ENCODE data around the gene RPLP2.

RPLP2 gene

DNA sequence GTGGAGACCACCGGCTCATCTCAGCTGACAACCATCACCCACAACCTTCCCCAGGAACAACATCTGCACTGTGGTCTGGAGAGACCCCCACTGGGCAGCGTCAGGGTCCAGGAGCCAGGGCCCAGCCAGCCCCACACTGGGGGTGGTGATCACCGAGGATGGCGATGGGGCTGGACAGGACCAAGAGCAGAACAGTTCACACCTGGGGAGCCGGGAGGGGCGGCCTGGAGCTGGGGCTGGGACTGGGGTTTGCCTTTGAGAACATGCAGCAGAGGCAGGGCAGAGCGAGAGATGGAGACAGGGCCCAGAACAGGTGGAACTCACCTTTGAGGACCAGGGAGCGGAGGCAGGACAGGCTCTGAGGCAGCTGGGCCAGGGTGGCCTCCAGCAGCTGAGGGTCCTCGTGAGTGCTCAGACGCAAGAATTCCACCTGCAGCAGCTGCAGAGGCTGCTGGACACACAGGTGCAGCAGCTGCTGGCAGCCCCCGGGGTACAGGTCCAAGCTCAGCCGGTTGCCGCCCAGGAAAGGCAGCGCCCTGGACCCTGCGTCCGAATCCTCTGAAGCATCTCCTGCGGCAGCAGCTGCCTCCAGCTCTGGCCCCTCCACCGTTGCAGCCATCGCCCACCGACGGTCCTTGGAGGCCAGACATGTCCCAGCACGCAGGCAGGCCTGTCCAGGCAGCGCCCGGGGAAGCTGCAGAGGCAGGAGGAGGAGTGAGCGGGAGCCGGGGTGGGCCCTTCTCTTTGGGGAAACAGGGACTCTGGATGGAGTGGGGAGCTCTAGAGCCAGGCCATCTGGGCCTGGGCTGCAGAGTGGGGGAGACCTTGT, 5.8 kb upstream of the RPLP2 start:
- no peak for DNase-seq (ENCODE audit: low read depth)

- no peak for DNase-seq (ENCODE audit: low read depth)
Measured at GRCh38 chr11:804599-804964, 5.2 kb upstream of the RPLP2 start.

- no peak for DNase-seq (ENCODE audit: low read depth)
Measured at GRCh38 chr11:808427-809286, 1.1 kb upstream of the RPLP2 start.

- no peak for DNase-seq (ENCODE audit: low read depth)
Measured at GRCh38 chr11:810040-810567, 337 bp downstream of the RPLP2 start.

GRCh38 chr11:811446-812245, 1.9 kb downstream of the RPLP2 start:
- no peak for DNase-seq (ENCODE audit: low read depth)

- no peak for DNase-seq (ENCODE audit: low read depth)
Measured at GRCh38 chr11:812390-812789, 2.6 kb downstream of the RPLP2 start.

DNA sequence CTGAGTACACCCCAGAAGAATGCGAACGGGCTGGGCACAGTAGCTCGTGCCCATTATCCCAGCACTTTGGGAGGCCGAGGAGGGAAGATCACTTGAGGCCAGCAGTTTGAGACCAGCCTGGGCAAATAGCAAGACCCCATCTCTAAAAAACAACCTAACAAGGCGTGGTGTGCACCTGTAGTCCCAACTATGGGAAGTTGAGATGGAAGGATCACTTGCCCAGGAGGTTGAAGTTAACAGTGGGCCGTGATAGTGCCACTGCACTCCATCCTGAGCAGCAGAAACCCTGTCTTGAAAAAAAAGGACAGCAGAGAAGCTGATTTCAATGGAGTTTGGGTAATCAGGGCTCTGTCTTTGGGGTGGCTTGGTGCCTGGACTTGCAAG, 3.3 kb downstream of the RPLP2 start:
- no peak for DNase-seq (ENCODE audit: low read depth)

- no peak for DNase-seq (ENCODE audit: low read depth)
Measured at GRCh38 chr11:813456-814096, 3.8 kb downstream of the RPLP2 start.

GRCh38 chr11:815675-816432, 6.1 kb downstream of the RPLP2 start:
- no peak for DNase-seq (ENCODE audit: low read depth)

GRCh38 chr11:816433-816779, 6.6 kb downstream of the RPLP2 start:
- no peak for DNase-seq (ENCODE audit: low read depth)

DNA sequence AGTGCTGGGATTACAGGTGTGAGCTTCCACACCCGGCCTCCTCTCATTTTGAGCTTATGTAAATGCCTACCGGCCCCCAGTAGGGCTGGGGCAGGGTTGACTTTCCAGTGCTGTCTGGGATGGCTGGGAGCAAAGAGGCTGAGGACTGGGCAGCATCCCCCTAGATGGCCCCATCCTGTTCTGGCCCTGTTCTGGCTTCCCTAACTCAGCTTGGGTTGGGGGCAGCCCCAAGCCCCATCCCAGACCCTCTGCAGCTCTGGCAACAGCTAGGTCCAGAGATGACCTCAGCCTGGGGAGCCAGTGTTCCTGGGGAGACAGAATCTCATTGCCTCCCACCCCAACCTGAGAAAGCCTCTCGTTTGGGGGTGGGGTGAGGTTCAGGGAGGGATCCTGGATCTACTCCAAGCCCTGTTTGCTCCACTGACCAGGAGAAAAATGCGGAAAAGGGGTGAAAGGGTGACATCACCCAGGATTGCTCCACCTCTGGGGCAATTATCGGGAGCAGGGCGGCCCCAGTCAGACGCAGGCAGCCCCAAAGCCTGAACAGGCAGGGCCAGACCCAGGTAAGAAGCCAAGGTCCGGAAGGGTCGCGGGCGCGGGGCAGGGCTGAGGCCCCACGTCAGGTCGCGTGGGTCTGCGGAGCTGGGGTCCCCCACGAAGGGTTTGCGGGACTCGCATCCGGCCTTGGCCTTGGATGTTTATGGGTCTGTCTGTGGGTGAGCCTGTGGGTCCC, 8.8 kb downstream of the RPLP2 start, which contains the start of gene PNPLA2:
Gene PNPLA2, plus strand, starts transcription at position 519 of the 733 bp plus-strand sequence. CDS start 805 bp downstream, outside the sequence.
- DNase-seq (ENCODE audit: low read depth): no peak

- DNase-seq (ENCODE audit: low read depth): peak; percentile 84
Measured at GRCh38 chr11:819129-819931, 9.6 kb downstream of the RPLP2 start.

- peak; percentile 86 for DNase-seq (ENCODE audit: low read depth)
Measured at GRCh38 chr11:819943-820649, 10.3 kb downstream of the RPLP2 start.

DNA sequence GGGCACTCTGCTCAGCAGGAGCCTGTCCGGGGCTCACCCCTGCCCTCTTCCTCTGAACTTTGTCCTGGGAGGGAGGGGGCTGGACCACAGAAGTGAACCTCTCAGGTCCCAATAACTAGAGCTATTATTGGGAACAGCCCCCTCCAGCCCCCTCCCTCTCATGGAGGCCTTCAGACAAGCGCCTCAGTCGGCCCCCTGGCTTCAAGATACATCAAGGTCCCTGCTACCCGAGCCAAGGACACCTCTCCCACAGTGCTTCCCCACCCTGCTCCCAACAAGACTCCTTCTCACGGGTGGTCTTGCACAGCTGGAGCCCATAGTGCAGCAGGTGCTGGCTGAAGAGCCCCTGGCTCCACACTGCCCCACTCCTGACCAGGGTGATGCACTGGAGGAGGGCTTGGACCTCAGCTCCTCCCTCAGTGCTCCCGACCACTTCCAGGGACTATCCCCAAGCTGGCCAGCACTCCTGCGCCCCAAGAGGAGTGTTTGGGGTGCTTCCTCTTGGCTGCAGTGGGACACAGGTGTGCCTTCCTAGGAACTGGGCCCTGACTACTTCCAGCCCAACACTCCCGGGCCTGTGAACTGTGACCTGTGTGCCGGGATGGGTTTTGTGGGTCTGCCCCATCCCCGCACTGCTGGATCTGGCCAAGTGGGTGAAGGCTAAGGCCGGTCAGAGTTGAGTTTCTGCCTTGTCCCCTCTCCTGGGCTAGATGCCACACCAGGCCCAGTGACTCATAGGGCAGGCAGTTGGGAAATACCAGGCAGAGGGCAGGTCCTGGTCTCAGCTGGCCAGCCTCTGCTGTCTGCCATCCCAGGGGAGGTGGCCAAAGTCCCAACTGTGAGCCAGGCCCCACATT, 11.1 kb downstream of the RPLP2 start:
- no peak for DNase-seq (ENCODE audit: low read depth)

DNA sequence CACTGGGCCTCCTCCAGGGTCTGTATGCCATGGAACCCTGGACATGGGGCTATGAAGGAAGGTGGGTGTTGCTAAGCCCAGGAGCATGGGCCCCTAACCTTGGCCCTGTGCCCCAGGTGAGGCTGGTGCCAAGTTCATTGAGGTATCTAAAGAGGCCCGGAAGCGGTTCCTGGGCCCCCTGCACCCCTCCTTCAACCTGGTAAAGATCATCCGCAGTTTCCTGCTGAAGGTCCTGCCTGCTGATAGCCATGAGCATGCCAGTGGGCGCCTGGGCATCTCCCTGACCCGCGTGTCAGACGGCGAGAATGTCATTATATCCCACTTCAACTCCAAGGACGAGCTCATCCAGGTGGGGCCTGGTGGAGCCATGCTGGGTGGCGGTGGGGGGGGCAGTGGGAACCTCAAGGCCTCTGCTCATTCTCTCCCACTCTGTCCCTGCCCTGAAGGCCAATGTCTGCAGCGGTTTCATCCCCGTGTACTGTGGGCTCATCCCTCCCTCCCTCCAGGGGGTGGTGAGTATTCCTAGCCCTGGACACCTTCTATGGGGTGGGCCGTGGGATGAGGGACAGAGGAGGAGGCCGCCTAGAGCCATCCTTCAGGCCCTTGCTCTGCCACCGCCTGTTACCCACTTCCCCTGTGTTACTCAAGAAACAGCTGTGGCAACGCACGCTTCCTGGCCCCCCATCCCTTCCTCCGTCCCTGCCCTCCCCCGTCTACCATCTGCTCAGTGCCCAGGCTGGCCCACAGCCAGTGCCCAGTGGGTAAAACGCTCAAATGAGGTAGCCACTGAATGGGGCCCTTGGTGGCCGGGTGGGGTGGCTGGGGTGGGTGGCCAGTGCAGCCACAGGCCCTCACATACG, 12.0 kb downstream of the RPLP2 start:
- no peak for DNase-seq (ENCODE audit: low read depth)

GRCh38 chr11:823441-824291, 13.9 kb downstream of the RPLP2 start:
- no peak for DNase-seq (ENCODE audit: low read depth)
